Muscle layer of colon (tissue), 2 donors: Measurements from ENCODE around the gene YPEL2.
"Not testable (repeated sequence)": the region's sequence is repeated elsewhere in the genome, so short reads cannot be mapped to it uniquely, and the experiment has no call there.

ENCODE experiments used
- H3K27ac ChIP-seq: one replicate; pipeline ENCODE4 v1.7.0; 2013; ENCODE audit warnings: low read depth, mild to moderate bottlenecking, low read length, moderate library complexity
- H3K27me3 ChIP-seq, 2 donors: one replicate each; pipeline ENCODE4 v1.7.0; 2013; ENCODE audit warnings: low read length in 2 of 2, mild to moderate bottlenecking in 2 of 2; ENCODE audit not compliant: insufficient read depth in 2 of 2, control insufficient read depth in 1 of 2
- H3K36me3 ChIP-seq: one replicate; pipeline ENCODE4 v1.7.0; 2013; ENCODE audit warnings: mild to moderate bottlenecking, low read length; ENCODE audit not compliant: insufficient read depth
- H3K4me1 ChIP-seq: one replicate; pipeline ENCODE4 v1.7.0; 2013; ENCODE audit warnings: mild to moderate bottlenecking, low read length; ENCODE audit not compliant: insufficient read depth
- H3K4me3 ChIP-seq, 2 donors: one replicate each; pipeline ENCODE4 v1.7.0; 2013; ENCODE audit warnings: low read length in 2 of 2, low read depth in 1 of 2, mild to moderate bottlenecking in 1 of 2, moderate library complexity in 1 of 2
- H3K9ac ChIP-seq: one replicate; pipeline ENCODE4 v1.7.0; 2013; ENCODE audit warnings: low read length
- H3K9me3 ChIP-seq: one replicate; pipeline ENCODE4 v1.7.0; 2013; ENCODE audit warnings: mild to moderate bottlenecking, low read length
- donor health status: abdominal sarcoma.
- donor health status: Adenocarcinoma of cecum.

Gene YPEL2

GRCh38 chr17:59331129-59331928 lies at the start of gene YPEL2:
TSS of gene YPEL2 (plus strand) at chr17:59331655. CDS start at chr17:59353410, 21,755 bp downstream.
- Histone ChIP-seq H3K4me1 (peaks cover 51% of the 10 kb centered on the region), H3K4me3 (peak within 1 kb of the TSS; percentile 93 to 97), H3K36me3 (no peaks in the 10 kb centered on the region), H3K27me3 (no peaks in the 10 kb centered on the region), H3K9ac (peak within 1 kb of the TSS; percentile 39), H3K27ac (peak within 1 kb of the TSS; percentile 99), H3K9me3 (no peaks in the 10 kb centered on the region)

- H3K4me1 ChIP-seq: no peaks in the 10 kb centered on the region
- H3K9ac ChIP-seq: no peak overlapping the region
- H3K27ac ChIP-seq: no peak overlapping the region
- no peaks in the 10 kb centered on the region for H3K36me3 ChIP-seq
- no peaks in the 10 kb centered on the region for H3K27me3 ChIP-seq
- no peak overlapping the region for H3K4me3 ChIP-seq
- no peaks in the 10 kb centered on the region for H3K9me3 ChIP-seq
These were observed 47.1 kb upstream of the YPEL2 start for GRCh38 chr17:59284317-59284716.

- no peak overlapping the region for H3K9ac ChIP-seq
- no peaks in the 10 kb centered on the region for H3K9me3 ChIP-seq
- no peaks in the 10 kb centered on the region for H3K4me1 ChIP-seq
- H3K4me3 ChIP-seq: no peak overlapping the region
- no peaks in the 10 kb centered on the region for H3K27me3 ChIP-seq
- no peaks in the 10 kb centered on the region for H3K36me3 ChIP-seq
- no peak overlapping the region for H3K27ac ChIP-seq
These were observed 44.0 kb upstream of the YPEL2 start for GRCh38 chr17:59287452-59287851.

- Histone ChIP-seq H3K27ac (no peak overlapping the region), H3K36me3 (no peaks in the 10 kb centered on the region)
These were observed 43.6 kb upstream of the YPEL2 start for GRCh38 chr17:59287891-59288290.

GRCh38 chr17:59289981-59290301 lies 41.5 kb upstream of the YPEL2 start:
- no peak overlapping the region for H3K9ac ChIP-seq
- H3K36me3 ChIP-seq: no peaks in the 10 kb centered on the region
- H3K27me3 ChIP-seq: no peaks in the 10 kb centered on the region
- no peak overlapping the region for H3K4me3 ChIP-seq
- no peaks in the 10 kb centered on the region for H3K4me1 ChIP-seq
- no peak overlapping the region for H3K27ac ChIP-seq
- no peaks in the 10 kb centered on the region for H3K9me3 ChIP-seq

More at GRCh38 chr17:59287891-59288290, 43.6 kb upstream of the YPEL2 start:
- no peaks in the 10 kb centered on the region for H3K9me3 ChIP-seq
- no peaks in the 10 kb centered on the region for H3K4me1 ChIP-seq
- H3K4me3 ChIP-seq: no peak overlapping the region
- H3K27me3 ChIP-seq: no peaks in the 10 kb centered on the region
- no peak overlapping the region for H3K9ac ChIP-seq

GRCh38 chr17:59290302-59290998 lies 41.0 kb upstream of the YPEL2 start:
- not testable (repeated sequence) for H3K4me1 ChIP-seq, H3K36me3 ChIP-seq, H3K4me3 ChIP-seq, H3K9me3 ChIP-seq, H3K9ac ChIP-seq, H3K27ac ChIP-seq, H3K27me3 ChIP-seq

- H3K36me3 ChIP-seq: no peaks in the 10 kb centered on the region
- H3K27ac ChIP-seq: no peak overlapping the region
- no peaks in the 10 kb centered on the region for H3K27me3 ChIP-seq
These were observed 39.3 kb upstream of the YPEL2 start for GRCh38 chr17:59292174-59292523.

GRCh38 chr17:59296190-59296589 lies 35.3 kb upstream of the YPEL2 start:
- H3K27me3 ChIP-seq: no peaks in the 10 kb centered on the region
- no peaks in the 10 kb centered on the region for H3K36me3 ChIP-seq
- H3K4me1 ChIP-seq: no peaks in the 10 kb centered on the region
- no peak overlapping the region for H3K9ac ChIP-seq
- no peaks in the 10 kb centered on the region for H3K9me3 ChIP-seq
- no peak overlapping the region for H3K4me3 ChIP-seq
- no peak overlapping the region for H3K27ac ChIP-seq

More at GRCh38 chr17:59292174-59292523, 39.3 kb upstream of the YPEL2 start:
- Histone ChIP-seq H3K9ac (no peak overlapping the region), H3K9me3 (no peaks in the 10 kb centered on the region), H3K4me1 (no peaks in the 10 kb centered on the region), H3K4me3 (no peak overlapping the region)

GRCh38 chr17:59298521-59298920 lies 32.9 kb upstream of the YPEL2 start:
- Histone ChIP-seq H3K4me1 (no peaks in the 10 kb centered on the region), H3K4me3 (no peak overlapping the region)

GRCh38 chr17:59299400-59300092 lies 31.9 kb upstream of the YPEL2 start:
- Histone ChIP-seq H3K4me1 (no peaks in the 10 kb centered on the region), H3K4me3 (no peak overlapping the region), H3K27ac (no peak overlapping the region), H3K27me3 (no peaks in the 10 kb centered on the region), H3K9ac (no peak overlapping the region), H3K9me3 (no peaks in the 10 kb centered on the region), H3K36me3 (no peaks in the 10 kb centered on the region)

More at GRCh38 chr17:59298521-59298920, 32.9 kb upstream of the YPEL2 start:
- no peaks in the 10 kb centered on the region for H3K36me3 ChIP-seq
- H3K9me3 ChIP-seq: no peaks in the 10 kb centered on the region
- H3K9ac ChIP-seq: no peak overlapping the region
- no peak overlapping the region for H3K27ac ChIP-seq
- H3K27me3 ChIP-seq: no peaks in the 10 kb centered on the region

GRCh38 chr17:59300941-59301340 lies 30.5 kb upstream of the YPEL2 start:
- H3K9ac ChIP-seq: no peak overlapping the region
- H3K4me3 ChIP-seq: no peak overlapping the region
- H3K27me3 ChIP-seq: no peaks in the 10 kb centered on the region
- H3K36me3 ChIP-seq: no peaks in the 10 kb centered on the region
- H3K9me3 ChIP-seq: no peaks in the 10 kb centered on the region
- H3K4me1 ChIP-seq: no peaks in the 10 kb centered on the region
- H3K27ac ChIP-seq: no peak overlapping the region
